Esophagus squamous epithelium (tissue), 4 donors: Measurements from ENCODE around the gene ENOX2.

Experiments
- CTCF ChIP-seq, 6 experiments: fragments of 450-650 bp in 4 of 6; fragments of 200-600 bp in 2 of 6; sonication (generic) in 2 of 6; IDR thresholded peaks; one replicate each; pipeline ENCODE4 v1.5.1; 2016 to 2019; ENCODE audit warnings: antibody characterized with exemption in 6 of 6, mild to moderate bottlenecking in 4 of 6, moderate library complexity in 4 of 6
- POLR2A ChIP-seq, 4 donors: fragments of 450-650 bp; IDR thresholded peaks; one replicate each; pipeline ENCODE4 v1.6.1; 2017; ENCODE audit warnings: antibody characterized with exemption in 4 of 4, mild to moderate bottlenecking in 4 of 4, moderate library complexity in 3 of 4

- TF ChIP-seq CTCF (IDR thresholded peaks at IDR 0.05) = no peak
- TF ChIP-seq POLR2A (IDR thresholded peaks at IDR 0.05) = no peak
Observed at GRCh38 chrX:130826249-130826648, 76.8 kb downstream of the ENOX2 start.
